GM23248 (cell line): Measurements from ENCODE around the gene TOP3A.

Experiments
- EZH2 ChIP-seq: fragments of 200-600 bp; sonication (generic); IDR thresholded peaks from 2 replicates; pipeline ENCODE4 v1.6.1; 2018; ENCODE audit warnings: antibody characterized with exemption, mild to moderate bottlenecking; ENCODE audit not compliant: insufficient read depth, poor library complexity, severe bottlenecking
- EZH2phosphoT487 ChIP-seq: fragments of 200-600 bp; sonication (generic); IDR thresholded peaks from 2 replicates; pipeline ENCODE4 v1.6.1; 2018; ENCODE audit warnings: antibody characterized with exemption, moderate library complexity, mild to moderate bottlenecking, low read depth; ENCODE audit not compliant: insufficient read depth

DNA sequence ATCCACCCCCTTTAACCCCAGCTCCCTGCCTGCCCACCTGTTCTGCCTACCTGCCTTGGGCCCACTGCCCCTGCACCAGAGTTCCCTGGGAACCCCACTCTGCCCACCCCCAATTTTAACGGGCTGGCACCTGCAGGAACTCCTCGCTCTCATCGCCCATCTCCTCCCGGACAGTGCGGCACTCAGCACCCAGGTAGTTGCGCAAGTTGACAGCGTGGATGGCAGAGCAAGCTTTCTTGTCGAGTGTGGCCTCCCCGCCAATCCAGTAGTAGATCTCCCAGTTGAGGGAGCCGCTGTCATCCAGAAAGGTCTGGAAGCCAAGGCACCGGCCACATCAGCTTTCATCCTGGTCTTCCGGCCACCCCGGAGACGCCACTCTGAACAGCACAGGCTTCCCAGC, 64.1 kb downstream of the TOP3A start:
- TF ChIP-seq EZH2, result no peak
- TF ChIP-seq EZH2phosphoT487, result no peak
